Stimulated activated CD4-positive, alpha-beta T cell treated with anti-CD3 and anti-CD28 coated beads, TNF-alpha, amount 100 ng/mL, for 24 hours (primary cell): Measurements from ENCODE around the gene RPS16.
A peak's percentile ranks its signal among the peaks of the same experiment; 100 is the strongest.

Experiments used
- DNase-seq, 3 experiments: peaks; one replicate each; pipeline ENCODE4 v3.0.0-alpha.2; 2020; ENCODE audit warnings: low read depth in 3 of 3

RPS16 gene

GRCh38 chr19:39422020-39422419 lies 13.7 kb downstream of the RPS16 start:
- DNase-seq = no peak

- DNase-seq = no peak
Measured at GRCh38 chr19:39420769-39421168, 15.0 kb downstream of the RPS16 start.

GRCh38 chr19:39419003-39419402 lies 16.7 kb downstream of the RPS16 start:
- DNase-seq = no peak

GRCh38 chr19:39417463-39418181 lies 18.1 kb downstream of the RPS16 start:
- DNase-seq = no peak

GRCh38 chr19:39416152-39417120 lies 19.3 kb downstream of the RPS16 start:
- DNase-seq = no peak

- no peak for DNase-seq
Measured at GRCh38 chr19:39415111-39416046, 20.4 kb downstream of the RPS16 start.

DNA sequence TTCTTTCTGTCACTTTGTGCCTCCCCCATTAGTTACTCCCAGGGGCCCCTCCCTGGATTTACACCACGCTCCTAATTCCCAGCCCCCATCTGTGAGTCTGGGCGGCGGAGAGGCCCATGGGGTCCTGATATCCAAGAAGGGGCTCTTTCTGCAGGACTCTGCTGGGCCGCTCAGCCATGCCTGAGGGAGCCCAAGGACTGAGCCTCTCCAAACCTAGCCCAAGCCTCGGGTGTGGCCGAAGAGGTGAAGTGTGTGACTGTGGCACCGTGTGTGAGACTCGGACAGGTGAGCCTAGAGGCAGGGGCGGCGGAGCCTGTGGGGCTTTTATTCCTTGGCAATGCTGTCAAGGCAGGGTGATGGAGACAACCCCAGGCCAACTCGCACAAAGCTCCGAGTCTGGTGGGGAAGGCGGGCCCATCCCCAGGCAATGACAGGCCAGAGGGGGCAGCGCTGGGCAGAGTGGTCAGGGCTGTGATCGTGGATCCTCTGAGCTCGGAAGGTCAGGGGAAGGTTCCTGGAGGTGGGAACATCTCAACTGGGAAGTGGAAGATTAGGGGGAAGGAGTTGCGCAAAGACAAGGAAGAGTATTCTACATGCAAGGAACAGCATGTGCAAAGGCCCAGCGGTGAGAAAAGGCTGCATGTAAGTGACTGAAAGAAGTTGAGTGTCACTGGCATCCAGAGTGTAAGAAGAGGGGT lies 21.7 kb downstream of the RPS16 start:
- no peak for DNase-seq

- no peak for DNase-seq
Measured at GRCh38 chr19:39413272-39413910, 22.4 kb downstream of the RPS16 start.

DNA sequence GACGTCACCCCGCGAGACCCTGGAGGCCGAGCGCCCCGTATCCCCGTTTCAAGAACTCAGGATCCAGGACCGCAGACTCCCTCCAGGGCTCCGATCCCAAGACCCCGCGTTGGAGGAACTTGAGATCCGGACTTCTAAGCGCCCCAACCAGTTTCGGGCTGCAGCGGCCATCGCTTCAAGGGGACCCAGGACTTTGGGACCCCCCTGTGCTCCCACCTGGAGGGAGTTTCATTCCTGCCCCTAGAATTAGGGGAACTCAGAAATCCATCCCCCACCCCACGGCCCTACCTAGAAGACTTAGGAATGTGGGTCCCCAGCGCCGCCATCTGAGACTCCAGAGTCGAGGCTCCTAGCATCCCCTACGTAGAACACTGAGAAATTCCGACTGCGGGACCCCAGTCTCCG lies 22.9 kb downstream of the RPS16 start:
- DNase-seq = no peak

- DNase-seq = peak; percentile 92 to 97 (median 96)
Measured at GRCh38 chr19:39412100-39412866, 23.5 kb downstream of the RPS16 start, which contains the start of gene PLEKHG2. Gene PLEKHG2 (plus strand): TSS chr19:39412669. CDS start chr19:39414087, 1,418 bp downstream.

- DNase-seq = peak; percentile 81 to 91 (median 89)
Measured at GRCh38 chr19:39411832-39412099, 24.0 kb downstream of the RPS16 start.

GRCh38 chr19:39411081-39411831 lies 24.5 kb downstream of the RPS16 start:
- no peak for DNase-seq

DNA sequence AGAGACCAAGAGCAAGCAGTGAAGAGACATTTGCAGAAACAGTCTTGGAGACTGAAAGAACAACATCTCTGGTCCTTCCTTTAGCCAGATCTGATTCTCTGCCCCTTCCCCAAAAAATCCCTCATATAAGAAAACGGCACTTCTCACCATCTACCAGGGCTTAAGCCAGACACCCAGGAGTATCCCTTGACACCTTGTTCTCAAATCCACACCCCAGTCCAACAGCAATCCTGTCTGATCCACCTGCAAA lies 25.0 kb downstream of the RPS16 start:
- no peak for DNase-seq

DNA sequence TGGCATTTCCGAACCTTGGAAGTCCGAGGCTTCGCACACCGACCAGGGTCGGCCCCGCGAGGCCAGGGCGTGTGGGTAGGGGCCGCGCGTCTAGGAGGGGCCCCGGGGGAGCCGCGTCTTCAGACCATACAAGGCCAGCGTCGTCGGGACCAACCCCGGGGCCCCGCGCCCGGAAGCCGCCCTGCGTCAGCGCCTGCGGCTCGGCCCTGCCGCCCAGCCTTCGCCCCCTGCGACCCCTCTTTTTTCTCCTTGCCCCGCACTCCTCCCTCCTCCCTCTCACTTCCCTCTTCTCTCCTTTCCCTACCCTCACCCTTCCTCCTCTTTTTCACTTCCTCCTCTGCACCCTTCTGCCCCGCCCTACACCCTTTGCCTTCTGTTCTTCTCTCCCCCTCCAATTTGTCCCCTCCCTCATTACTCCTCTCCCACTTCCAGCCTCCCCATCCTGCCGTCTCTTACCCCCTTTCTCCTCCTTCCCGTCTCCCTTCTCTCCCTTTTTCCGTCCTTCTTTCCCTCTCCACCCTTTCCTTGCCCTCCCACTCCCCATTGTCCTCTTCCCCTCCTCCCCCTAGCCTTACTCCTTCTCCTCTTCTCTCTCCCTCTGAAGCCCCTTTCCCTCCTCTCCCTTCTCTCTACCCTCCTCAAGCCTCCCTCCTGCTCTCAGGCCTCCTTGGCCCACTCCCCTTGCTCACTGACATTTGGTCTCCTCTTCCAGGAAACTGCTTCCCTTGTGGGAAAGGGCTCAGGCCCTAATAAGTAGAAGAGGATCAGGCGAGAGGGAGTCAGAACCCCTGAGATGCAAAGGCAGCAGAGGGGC lies 25.5 kb downstream of the RPS16 start:
- DNase-seq = peak in 1 of 3 experiments; percentile 58

DNA sequence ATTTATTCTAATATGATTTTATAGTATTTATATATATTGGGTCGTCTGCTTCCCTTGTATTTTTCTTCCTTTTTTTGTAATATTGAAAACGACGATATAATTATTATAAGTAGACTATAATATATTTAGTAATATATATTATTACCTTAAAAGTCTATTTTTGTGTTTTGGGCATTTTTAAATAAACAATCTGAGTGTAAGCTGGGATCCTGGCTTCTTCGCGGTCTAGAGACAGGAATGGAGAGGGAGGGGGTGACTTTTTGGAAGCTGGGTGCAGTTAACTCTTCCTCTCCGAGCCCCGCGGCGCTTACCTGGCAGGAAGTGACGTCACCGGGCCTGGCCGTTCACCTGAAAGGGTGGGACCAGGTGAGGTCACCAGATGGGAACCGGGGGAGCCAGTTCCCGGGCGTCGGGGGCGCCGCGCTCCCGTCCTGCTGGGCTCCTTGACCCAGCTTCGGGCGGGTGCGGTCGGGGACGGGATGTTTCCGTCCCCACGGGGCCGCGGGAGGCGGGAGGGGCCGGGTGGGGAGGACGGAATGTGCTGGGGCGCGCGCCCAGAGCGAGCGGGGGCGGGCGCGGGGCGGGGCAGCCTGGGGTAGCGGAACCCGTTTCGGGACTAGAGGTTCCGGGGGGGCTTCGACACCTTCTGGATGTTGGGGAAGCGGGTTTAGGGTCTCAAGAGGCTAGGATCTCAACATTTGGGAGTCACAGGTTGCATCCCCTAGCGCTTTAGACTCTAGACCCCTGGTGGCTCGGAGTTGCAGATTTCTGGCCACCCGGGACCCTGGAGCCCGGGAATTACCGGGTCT lies 26.3 kb downstream of the RPS16 start:
- peak; percentile 53 to 85 (median 53) for DNase-seq

- no peak for DNase-seq
Measured at GRCh38 chr19:39408392-39409207, 27.1 kb downstream of the RPS16 start.
